Measurements from ENCODE around the gene STARD9. TPM values are rescaled to one million over a fixed set of nuclear protein-coding genes. Genes with fewer than 3 reads are reported as not detected.
"Not testable (repeated sequence)": the region's sequence is repeated elsewhere in the genome, so short reads cannot be mapped to it uniquely, and the experiment has no call there.

STARD9 gene
- polyA plus RNA-seq, 1 donor (not counting 4 experiments of a cell fraction or from before 2014, with no cell fraction given): 0.76 TPM

DNA sequence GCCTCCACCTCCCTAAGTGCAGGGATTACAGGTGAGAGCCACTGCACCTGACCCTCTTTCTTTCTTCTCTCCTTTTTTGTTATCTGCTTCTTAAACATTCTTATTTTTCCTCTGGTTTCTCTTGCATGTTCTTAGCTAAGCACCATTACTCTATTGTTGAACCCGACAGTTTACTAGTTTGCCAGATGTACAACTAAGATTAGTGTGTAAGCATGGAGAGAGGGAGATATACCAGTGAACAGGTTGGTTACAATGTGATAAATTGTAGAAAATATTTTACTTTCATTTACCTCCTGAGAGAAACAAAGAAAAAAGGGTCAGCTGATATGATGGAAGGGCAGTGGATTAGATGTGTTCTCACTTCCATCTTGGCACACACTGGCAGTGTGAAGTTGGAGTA, 21.9 kb upstream of the STARD9 start:
- H3K9me1 ChIP-seq (ENCODE audit: control insufficient read depth, extremely low read depth, insufficient read depth, low read length): no peaks in the 10 kb centered on the region
- no peak for FAIRE-seq
- H3K27ac ChIP-seq (ENCODE audit: control insufficient read depth, insufficient read depth, low read length): no peak overlapping the region
- DNase-seq (ENCODE audit: low read depth, low spot score): no peak
- no peaks in the 10 kb centered on the region for H3K27me3 ChIP-seq (ENCODE audit: control insufficient read depth, extremely low read depth, insufficient read depth, low read length)
- TF ChIP-seq EZH2 (IDR thresholded peaks at IDR 0.05; ENCODE audit: low read length): no peak
- TF ChIP-seq, protein P1, sequence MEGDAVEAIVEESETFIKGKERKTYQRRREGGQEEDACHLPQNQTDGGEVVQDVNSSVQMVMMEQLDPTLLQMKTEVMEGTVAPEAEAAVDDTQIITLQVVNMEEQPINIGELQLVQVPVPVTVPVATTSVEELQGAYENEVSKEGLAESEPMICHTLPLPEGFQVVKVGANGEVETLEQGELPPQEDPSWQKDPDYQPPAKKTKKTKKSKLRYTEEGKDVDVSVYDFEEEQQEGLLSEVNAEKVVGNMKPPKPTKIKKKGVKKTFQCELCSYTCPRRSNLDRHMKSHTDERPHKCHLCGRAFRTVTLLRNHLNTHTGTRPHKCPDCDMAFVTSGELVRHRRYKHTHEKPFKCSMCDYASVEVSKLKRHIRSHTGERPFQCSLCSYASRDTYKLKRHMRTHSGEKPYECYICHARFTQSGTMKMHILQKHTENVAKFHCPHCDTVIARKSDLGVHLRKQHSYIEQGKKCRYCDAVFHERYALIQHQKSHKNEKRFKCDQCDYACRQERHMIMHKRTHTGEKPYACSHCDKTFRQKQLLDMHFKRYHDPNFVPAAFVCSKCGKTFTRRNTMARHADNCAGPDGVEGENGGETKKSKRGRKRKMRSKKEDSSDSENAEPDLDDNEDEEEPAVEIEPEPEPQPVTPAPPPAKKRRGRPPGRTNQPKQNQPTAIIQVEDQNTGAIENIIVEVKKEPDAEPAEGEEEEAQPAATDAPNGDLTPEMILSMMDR (optimal IDR thresholded peaks at IDR 0.05 in 1 of 3, IDR thresholded peaks at IDR 0.05 in 1 of 3, conservative IDR thresholded peaks at IDR 0.05 in 1 of 3; ENCODE audit: extremely low read depth in 1 of 3, insufficient read depth in 2 of 3, low read length in 3 of 3): no peak
- H4K20me1 ChIP-seq (ENCODE audit: control insufficient read depth, extremely low read depth, insufficient read depth, low read length): no peaks in the 10 kb centered on the region
- H3K4me1 ChIP-seq (ENCODE audit: control insufficient read depth, extremely low read depth, insufficient read depth, low read length): peaks cover 10% of the 10 kb centered on the region
- no peak overlapping the region for H3K9ac ChIP-seq (ENCODE audit: control insufficient read depth, extremely low read depth, insufficient read depth, low read length)
- no peak overlapping the region for H3K4me2 ChIP-seq (ENCODE audit: control insufficient read depth, extremely low read depth, insufficient read depth, low read depth, low read length)
- no peak overlapping the region for H3K4me3 ChIP-seq (ENCODE audit: control insufficient read depth in 2 of 3, extremely low read depth in 1 of 3, insufficient read depth in 2 of 3, low read depth in 1 of 3, low read length in 3 of 3)
- H3K36me3 ChIP-seq (ENCODE audit: control insufficient read depth in 2 of 2, extremely low read depth in 1 of 2, insufficient read depth in 2 of 2, low read length in 2 of 2): peaks cover 0 to 2% of the 10 kb centered on the region in 2 experiments
- H2AFZ ChIP-seq (ENCODE audit: control insufficient read depth, low read length): no peak overlapping the region
- dilution Hi-C loops (cut with MboI; ENCODE audit: extremely low pct_ligation_motif_present, low sequenced_read_pairs): no loop called here
- peaks cover 65% of the 10 kb centered on the region for H3K79me2 ChIP-seq (ENCODE audit: control insufficient read depth, insufficient read depth, low read length)
- no peaks in the 10 kb centered on the region for H3K9me3 ChIP-seq (ENCODE audit: control insufficient read depth, low read depth, low read length)

DNA sequence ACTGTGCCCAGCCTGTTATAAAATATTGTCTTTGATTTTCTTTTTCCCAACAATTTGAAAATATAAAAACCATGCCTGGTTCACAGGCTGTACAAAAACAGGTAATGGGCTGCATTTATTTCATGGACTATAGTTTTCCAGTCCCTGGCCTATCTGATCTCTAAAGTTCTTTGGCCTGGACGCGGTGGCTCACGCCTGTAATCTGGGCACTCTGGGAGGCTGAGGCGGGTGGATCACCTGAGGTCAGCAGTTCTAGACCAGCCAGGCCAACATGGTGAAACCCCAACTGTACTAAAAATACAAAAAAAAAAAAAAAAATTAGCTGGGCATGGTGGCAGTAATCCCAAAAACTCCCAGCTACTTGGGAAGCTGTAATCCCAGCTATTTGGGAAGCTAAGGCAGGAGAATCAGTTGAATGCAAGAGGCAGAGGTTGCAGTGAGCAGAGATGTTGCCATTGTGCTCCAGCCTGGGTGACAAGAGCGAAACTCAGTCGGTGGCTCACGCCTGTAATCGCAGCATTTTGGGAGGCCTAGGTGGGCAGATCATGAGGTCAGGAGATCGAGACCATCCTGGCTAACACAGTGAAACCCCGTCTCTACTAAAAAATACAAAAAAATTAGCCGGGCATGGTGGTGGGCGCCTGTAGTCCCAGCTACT, 18.7 kb upstream of the STARD9 start:
- H3K9me1 ChIP-seq (ENCODE audit: control insufficient read depth, extremely low read depth, insufficient read depth, low read length); FAIRE-seq; dilution Hi-C loops (cut with MboI; ENCODE audit: extremely low pct_ligation_motif_present, low sequenced_read_pairs); H2AFZ ChIP-seq (ENCODE audit: control insufficient read depth, low read length); DNase-seq (ENCODE audit: low read depth, low spot score); H3K9ac ChIP-seq (ENCODE audit: control insufficient read depth, extremely low read depth, insufficient read depth, low read length); H3K4me1 ChIP-seq (ENCODE audit: control insufficient read depth, extremely low read depth, insufficient read depth, low read length); H3K9me3 ChIP-seq (ENCODE audit: control insufficient read depth, low read depth, low read length); H3K4me2 ChIP-seq (ENCODE audit: control insufficient read depth, extremely low read depth, insufficient read depth, low read depth, low read length); H3K4me3 ChIP-seq (ENCODE audit: control insufficient read depth in 2 of 3, extremely low read depth in 1 of 3, insufficient read depth in 2 of 3, low read depth in 1 of 3, low read length in 3 of 3); H3K27me3 ChIP-seq (ENCODE audit: control insufficient read depth, extremely low read depth, insufficient read depth, low read length); H3K27ac ChIP-seq (ENCODE audit: control insufficient read depth, insufficient read depth, low read length); H4K20me1 ChIP-seq (ENCODE audit: control insufficient read depth, extremely low read depth, insufficient read depth, low read length); H3K36me3 ChIP-seq (ENCODE audit: control insufficient read depth in 2 of 2, extremely low read depth in 1 of 2, insufficient read depth in 2 of 2, low read length in 2 of 2): not testable (repeated sequence)
- H3K79me2 ChIP-seq (ENCODE audit: control insufficient read depth, insufficient read depth, low read length): peaks cover 41% of the 10 kb centered on the region

DNA sequence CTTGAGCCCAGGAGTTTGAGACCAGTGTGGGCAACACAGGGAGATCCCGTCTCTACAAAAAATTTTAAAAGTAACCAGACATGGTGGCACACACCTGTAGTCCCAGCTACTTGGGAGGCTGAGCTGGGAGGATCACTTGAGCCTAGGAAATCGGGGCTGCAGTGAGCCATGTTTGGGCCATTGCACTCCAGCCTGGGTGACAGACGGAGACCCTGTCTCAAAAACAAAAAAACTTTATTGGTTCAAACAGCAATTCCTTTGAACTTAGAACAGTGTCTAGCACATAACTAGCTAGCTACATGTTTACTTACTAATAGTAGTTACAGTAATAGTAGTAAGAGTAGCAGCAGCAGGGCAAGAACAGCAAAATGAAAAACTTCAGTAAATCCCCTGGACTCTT, 16.7 kb upstream of the STARD9 start:
- peaks cover 2 to 5% of the 10 kb centered on the region in 2 experiments for H3K36me3 ChIP-seq (ENCODE audit: control insufficient read depth in 2 of 2, extremely low read depth in 1 of 2, insufficient read depth in 2 of 2, low read length in 2 of 2)

More for the DNA sequence above, 16.7 kb upstream of the STARD9 start:
- Histone ChIP-seq H3K9me3 (ENCODE audit: control insufficient read depth, low read depth, low read length) (no peaks in the 10 kb centered on the region), H2AFZ (ENCODE audit: control insufficient read depth, low read length) (no peak overlapping the region), H3K27me3 (ENCODE audit: control insufficient read depth, extremely low read depth, insufficient read depth, low read length) (no peaks in the 10 kb centered on the region), H3K4me1 (ENCODE audit: control insufficient read depth, extremely low read depth, insufficient read depth, low read length) (no peaks in the 10 kb centered on the region), H3K9me1 (ENCODE audit: control insufficient read depth, extremely low read depth, insufficient read depth, low read length) (no peaks in the 10 kb centered on the region), H3K79me2 (ENCODE audit: control insufficient read depth, insufficient read depth, low read length) (peaks cover 25% of the 10 kb centered on the region), H3K4me2 (ENCODE audit: control insufficient read depth, extremely low read depth, insufficient read depth, low read depth, low read length) (no peak overlapping the region), H3K27ac (ENCODE audit: control insufficient read depth, insufficient read depth, low read length) (no peak overlapping the region), H4K20me1 (ENCODE audit: control insufficient read depth, extremely low read depth, insufficient read depth, low read length) (no peaks in the 10 kb centered on the region), H3K4me3 (ENCODE audit: control insufficient read depth in 2 of 3, extremely low read depth in 1 of 3, insufficient read depth in 2 of 3, low read depth in 1 of 3, low read length in 3 of 3) (no peak overlapping the region), H3K9ac (ENCODE audit: control insufficient read depth, extremely low read depth, insufficient read depth, low read length) (no peak overlapping the region)
- TF ChIP-seq, protein P1 (optimal IDR thresholded peaks at IDR 0.05 in 1 of 3, IDR thresholded peaks at IDR 0.05 in 1 of 3, conservative IDR thresholded peaks at IDR 0.05 in 1 of 3; ENCODE audit: extremely low read depth in 1 of 3, insufficient read depth in 2 of 3, low read length in 3 of 3): no peak
- no peak for TF ChIP-seq EZH2 (IDR thresholded peaks at IDR 0.05; ENCODE audit: low read length)
- dilution Hi-C loops (cut with MboI; ENCODE audit: extremely low pct_ligation_motif_present, low sequenced_read_pairs): no loop called here
- FAIRE-seq (no peak), DNase-seq (ENCODE audit: low read depth, low spot score) (no peak)

Data from keratinocyte (primary cell).